ENCODE results near the gene LSS.

DNA sequence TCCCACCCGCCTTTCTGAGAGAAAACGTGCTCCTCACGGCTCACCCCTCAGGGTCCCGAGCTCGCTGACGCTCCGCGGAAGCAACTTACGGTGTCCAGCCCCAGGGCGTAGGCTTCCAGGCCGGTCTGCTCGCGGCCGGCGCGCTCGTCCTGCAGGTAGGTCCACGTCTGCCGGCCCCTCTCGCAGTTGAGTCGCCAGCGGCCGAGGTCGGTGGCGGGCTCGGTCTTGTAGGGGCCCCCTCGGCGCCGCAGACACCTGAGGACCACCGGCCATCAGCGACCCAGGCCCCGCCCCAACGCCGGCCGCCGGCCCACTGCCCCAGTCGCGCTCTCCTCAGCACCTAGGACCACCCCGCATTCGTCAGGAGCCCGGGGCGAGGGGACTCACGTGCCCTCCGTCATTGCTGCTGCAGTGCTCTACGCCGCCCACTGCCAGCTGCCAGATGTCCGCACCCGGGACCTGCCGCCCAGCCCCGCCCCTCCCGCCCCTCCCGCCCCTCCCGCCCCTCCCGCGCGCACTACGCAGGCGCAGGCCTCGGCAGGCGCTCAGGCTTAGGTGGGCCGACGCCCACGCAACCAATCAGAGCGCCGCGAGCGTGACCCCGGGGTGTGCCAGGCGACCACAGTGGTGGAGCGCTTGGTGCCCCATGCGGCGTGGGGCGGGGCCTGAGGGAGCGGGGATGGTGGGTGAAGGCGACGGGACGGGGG lies at the start of gene LSS:
- no peak for TF ChIP-seq EZH2 (IDR thresholded peaks at IDR 0.05; ENCODE audit: insufficient read depth, low read length)
- TF ChIP-seq, protein P1, sequence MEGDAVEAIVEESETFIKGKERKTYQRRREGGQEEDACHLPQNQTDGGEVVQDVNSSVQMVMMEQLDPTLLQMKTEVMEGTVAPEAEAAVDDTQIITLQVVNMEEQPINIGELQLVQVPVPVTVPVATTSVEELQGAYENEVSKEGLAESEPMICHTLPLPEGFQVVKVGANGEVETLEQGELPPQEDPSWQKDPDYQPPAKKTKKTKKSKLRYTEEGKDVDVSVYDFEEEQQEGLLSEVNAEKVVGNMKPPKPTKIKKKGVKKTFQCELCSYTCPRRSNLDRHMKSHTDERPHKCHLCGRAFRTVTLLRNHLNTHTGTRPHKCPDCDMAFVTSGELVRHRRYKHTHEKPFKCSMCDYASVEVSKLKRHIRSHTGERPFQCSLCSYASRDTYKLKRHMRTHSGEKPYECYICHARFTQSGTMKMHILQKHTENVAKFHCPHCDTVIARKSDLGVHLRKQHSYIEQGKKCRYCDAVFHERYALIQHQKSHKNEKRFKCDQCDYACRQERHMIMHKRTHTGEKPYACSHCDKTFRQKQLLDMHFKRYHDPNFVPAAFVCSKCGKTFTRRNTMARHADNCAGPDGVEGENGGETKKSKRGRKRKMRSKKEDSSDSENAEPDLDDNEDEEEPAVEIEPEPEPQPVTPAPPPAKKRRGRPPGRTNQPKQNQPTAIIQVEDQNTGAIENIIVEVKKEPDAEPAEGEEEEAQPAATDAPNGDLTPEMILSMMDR (IDR thresholded peaks at IDR 0.05; ENCODE audit: insufficient read depth, low read depth, low read length) = no peak

All from astrocyte (in vitro differentiated cells and primary cell).